HEK293 (cell line): ENCODE data around the gene THBD.

Experiments
- CTCF ChIA-PET: fragments of 350-600 bp; formaldehyde crosslinking; extraction: SDS; loops from one replicate; lab custom pipeline; 2021; ENCODE audit warnings: antibody characterized with exemption; lab: Yijun Ruan, JAX
- POLR2A ChIA-PET: fragments of 300-600 bp; formaldehyde crosslinking; extraction: SDS; loops from one replicate; lab custom pipeline; 2020; ENCODE audit warnings: antibody characterized with exemption, inconsistent platforms; lab: Yijun Ruan, JAX
- H3K27ac ChIP-seq: fragments of 200-500 bp; sonication (Bioruptor generic); 2 replicates; pipeline ENCODE4 v1.5.1; 2014; ENCODE audit warnings: low read depth, low read length, control low read depth, inconsistent platforms; ENCODE audit errors: extremely low read depth
- H3K36me3 ChIP-seq, 2 experiments: fragments of 200-500 bp in 1 of 2; sonication (Bioruptor generic) in 1 of 2; 1 replicate in 1 of 2; 2 replicates in 1 of 2; pipeline ENCODE4 v1.5.1; 2014 to 2017; ENCODE audit warnings: inconsistent platforms in 2 of 2, low read length in 2 of 2; ENCODE audit not compliant: control insufficient read depth in 2 of 2, insufficient read depth in 1 of 2
- H3K4me1 ChIP-seq: fragments of 200-500 bp; sonication (Bioruptor generic); 2 replicates; pipeline ENCODE4 v1.5.1; 2014; ENCODE audit warnings: mild to moderate bottlenecking, low read length, inconsistent platforms; ENCODE audit not compliant: control insufficient read depth, insufficient read depth
- H3K4me3 ChIP-seq: 2 replicates; pipeline ENCODE4 v1.5.1; 2011; ENCODE audit warnings: low read depth, mild to moderate bottlenecking, control low read depth, low read length, moderate library complexity
- H3K9me3 ChIP-seq: fragments of 200-500 bp; sonication (Bioruptor generic); 2 replicates; pipeline ENCODE4 v1.5.1; 2014; ENCODE audit warnings: low read depth, low read length, inconsistent platforms; ENCODE audit not compliant: control insufficient read depth, insufficient read depth
- AEBP2 ChIP-seq: fragments of 450-650 bp; formaldehyde crosslinking; IDR thresholded peaks from 2 replicates; pipeline ENCODE4 v1.5.1; 2016; ENCODE audit warnings: missing biosample characterization, missing genetic modification characterization, borderline replicate concordance
- BCL11B ChIP-seq: fragments of 450-650 bp; formaldehyde crosslinking; IDR thresholded peaks from 2 replicates; pipeline ENCODE4 v1.5.1; 2016; ENCODE audit warnings: low read depth, missing biosample characterization, missing genetic modification characterization
- CTCF ChIP-seq: fragments of 450-650 bp; formaldehyde crosslinking; IDR thresholded peaks from 2 replicates; pipeline ENCODE4 v1.5.1; 2016; ENCODE audit warnings: missing biosample characterization, missing genetic modification characterization
- GLIS1 ChIP-seq: fragments of 450-650 bp; formaldehyde crosslinking; IDR thresholded peaks from 2 replicates; pipeline ENCODE4 v1.5.1; 2016; ENCODE audit warnings: missing biosample characterization, missing genetic modification characterization
- HOXC10 ChIP-seq: sonication (generic); formaldehyde crosslinking; IDR thresholded peaks from 2 replicates; pipeline ENCODE4 v1.8.1; 2023; ENCODE audit warnings: mild to moderate bottlenecking, missing genetic modification reagents
- IKZF3 ChIP-seq: fragments of 450-650 bp; IDR thresholded peaks from 2 replicates; pipeline ENCODE4 v1.5.0; 2018; ENCODE audit warnings: missing biosample characterization, mild to moderate bottlenecking, missing genetic modification characterization, moderate library complexity
- KLF10 ChIP-seq: fragments of 450-650 bp; IDR thresholded peaks from 2 replicates; pipeline ENCODE4 v1.5.1; 2018; ENCODE audit warnings: missing biosample characterization, mild to moderate bottlenecking, missing genetic modification characterization
- OVOL3 ChIP-seq: fragments of 450-650 bp; formaldehyde crosslinking; IDR thresholded peaks from 2 replicates; pipeline ENCODE4 v1.5.1; 2016; ENCODE audit warnings: missing biosample characterization, missing genetic modification characterization
- PRDM10 ChIP-seq: fragments of 450-650 bp; formaldehyde crosslinking; IDR thresholded peaks from 2 replicates; pipeline ENCODE4 v1.5.1; 2016; ENCODE audit warnings: missing biosample characterization, missing genetic modification characterization
- SP7 ChIP-seq: fragments of 450-650 bp; formaldehyde crosslinking; IDR thresholded peaks from 2 replicates; pipeline ENCODE4 v1.5.1; 2016; ENCODE audit warnings: missing biosample characterization, missing genetic modification characterization
- ZBTB11 ChIP-seq: fragments of 450-650 bp; formaldehyde crosslinking; conservative IDR thresholded peaks from 2 replicates; pipeline ENCODE4 v1.5.1; 2016; ENCODE audit warnings: low read depth, missing biosample characterization, missing genetic modification characterization
- ZFP69B ChIP-seq: fragments of 450-650 bp; formaldehyde crosslinking; IDR thresholded peaks from 2 replicates; pipeline ENCODE4 v1.5.1; 2016; ENCODE audit warnings: missing biosample characterization, missing genetic modification characterization
- ZIC2 ChIP-seq: fragments of 450-650 bp; formaldehyde crosslinking; IDR thresholded peaks from 2 replicates; pipeline ENCODE4 v1.5.1; 2016; ENCODE audit warnings: missing biosample characterization, missing genetic modification characterization
- ZNF16 ChIP-seq: fragments of 450-650 bp; formaldehyde crosslinking; IDR thresholded peaks from 2 replicates; pipeline ENCODE4 v1.5.1; 2016; ENCODE audit warnings: low read depth, missing biosample characterization, missing genetic modification characterization
- ZNF175 ChIP-seq: fragments of 450-650 bp; formaldehyde crosslinking; IDR thresholded peaks from 2 replicates; pipeline ENCODE4 v1.5.1; 2016; ENCODE audit warnings: missing biosample characterization, missing genetic modification characterization
- ZNF2 ChIP-seq: fragments of 450-650 bp; formaldehyde crosslinking; IDR thresholded peaks from 2 replicates; pipeline ENCODE4 v1.5.1; 2016; ENCODE audit warnings: missing biosample characterization, missing genetic modification characterization
- ZNF292 ChIP-seq: fragments of 450-650 bp; formaldehyde crosslinking; IDR thresholded peaks from 2 replicates; pipeline ENCODE4 v1.5.1; 2016; ENCODE audit warnings: low read depth, missing biosample characterization, missing genetic modification characterization, borderline replicate concordance
- ZNF324 ChIP-seq: fragments of 450-650 bp; formaldehyde crosslinking; IDR thresholded peaks from 2 replicates; pipeline ENCODE4 v1.5.1; 2016; ENCODE audit warnings: missing biosample characterization, missing genetic modification characterization
- ZNF423 ChIP-seq: fragments of 450-650 bp; formaldehyde crosslinking; IDR thresholded peaks from 2 replicates; pipeline ENCODE4 v1.5.1; 2016; ENCODE audit warnings: missing biosample characterization, missing genetic modification characterization
- ZNF549 ChIP-seq: fragments of 450-650 bp; IDR thresholded peaks from 2 replicates; pipeline ENCODE4 v1.5.1; 2018; ENCODE audit warnings: missing biosample characterization, missing genetic modification characterization, mild to moderate bottlenecking, inconsistent platforms, moderate library complexity
- ZNF555 ChIP-seq: fragments of 450-650 bp; formaldehyde crosslinking; conservative IDR thresholded peaks from 2 replicates; pipeline ENCODE4 v1.5.1; 2017; ENCODE audit warnings: missing biosample characterization, mild to moderate bottlenecking, missing genetic modification characterization, inconsistent platforms
- ZNF558 ChIP-seq: fragments of 450-650 bp; formaldehyde crosslinking; IDR thresholded peaks from 2 replicates; pipeline ENCODE4 v1.5.1; 2016; ENCODE audit warnings: missing biosample characterization, missing genetic modification characterization
- ZNF629 ChIP-seq: fragments of 450-650 bp; formaldehyde crosslinking; IDR thresholded peaks from 2 replicates; pipeline ENCODE4 v1.5.1; 2017; ENCODE audit warnings: missing biosample characterization, missing genetic modification characterization
- ZNF785 ChIP-seq: fragments of 450-650 bp; formaldehyde crosslinking; IDR thresholded peaks from 2 replicates; pipeline ENCODE4 v1.5.1; 2016; ENCODE audit warnings: missing biosample characterization, missing genetic modification characterization
- ZSCAN30 ChIP-seq: fragments of 450-650 bp; IDR thresholded peaks from 2 replicates; pipeline ENCODE4 v1.5.1; 2018; ENCODE audit warnings: missing biosample characterization, mild to moderate bottlenecking, missing genetic modification characterization, moderate library complexity

THBD gene

GRCh38 chr20:23086931-23087411, 37.5 kb upstream of the THBD start:
- Histone ChIP-seq H3K27ac (no peak overlapping the region), H3K36me3 (no peaks in the 10 kb centered on the region), H3K9me3 (no peaks in the 10 kb centered on the region), H3K4me1 (0 out of 2 replicates have a peak, but pooled peaks cover 3% of the 10 kb centered on the region), H3K4me3 (no peak overlapping the region)
- ChIA-PET POLR2A (no interaction called here), CTCF (no interaction called here)
- TF ChIP-seq SP7 (tag by site-specific recombination) (no peak), ZNF292 (tag by site-specific recombination) (no peak), ZSCAN30 (tag by site-specific recombination) (no peak), ZNF2 (tag by site-specific recombination) (no peak), ZNF785 (no peak), ZNF555 (tag by site-specific recombination) (no peak), PRDM10 (tag by site-specific recombination) (no peak), GLIS1 (tag by site-specific recombination) (no peak), ZNF423 (tag by site-specific recombination) (no peak), AEBP2 (tag by site-specific recombination) (no peak), IKZF3 (tag by site-specific recombination) (no peak), KLF10 (tag by site-specific recombination) (no peak), ZNF549 (no peak), OVOL3 (tag by site-specific recombination) (no peak), ZNF175 (tag by site-specific recombination) (no peak), BCL11B (tag by site-specific recombination) (no peak), ZNF558 (tag by site-specific recombination) (no peak), ZNF324 (tag by site-specific recombination) (no peak)

- H3K4me3 ChIP-seq, result no peak within 1 kb of the TSS
- POLR2A ChIA-PET, result no interaction called here
- H3K27ac ChIP-seq, result no peak within 1 kb of the TSS
- H3K4me1 ChIP-seq, result no peaks in the 10 kb centered on the region
- H3K9me3 ChIP-seq, result no peaks in the 10 kb centered on the region
- CTCF ChIA-PET, result interaction anchor here (0.6 kb wide), 1 partner anchor 56 kb away, joined by 4 read pairs; no protein-coding TSS in a partner anchor
- H3K36me3 ChIP-seq, result no peaks in the 10 kb centered on the region
- TF ChIP-seq ZNF629 (tag by site-specific recombination) (no peak), GLIS1 (tag by site-specific recombination) (0 out of 2 replicates have a peak, but pooled peaks have one; percentile 9), CTCF (no peak), HOXC10 (no peak), ZBTB11 (no peak), ZNF16 (no peak), ZFP69B (tag by site-specific recombination) (no peak), ZIC2 (peak; percentile 36)
Observed at GRCh38 chr20:23086056-23086566, 36.6 kb upstream of the THBD start, which contains the start of gene CD93. Gene CD93, minus strand, starts transcription at chr20:23086324. Its CDS starts 132 bp downstream, at chr20:23086192.
